ENCODE measurements around the gene CAPZB.

DNA sequence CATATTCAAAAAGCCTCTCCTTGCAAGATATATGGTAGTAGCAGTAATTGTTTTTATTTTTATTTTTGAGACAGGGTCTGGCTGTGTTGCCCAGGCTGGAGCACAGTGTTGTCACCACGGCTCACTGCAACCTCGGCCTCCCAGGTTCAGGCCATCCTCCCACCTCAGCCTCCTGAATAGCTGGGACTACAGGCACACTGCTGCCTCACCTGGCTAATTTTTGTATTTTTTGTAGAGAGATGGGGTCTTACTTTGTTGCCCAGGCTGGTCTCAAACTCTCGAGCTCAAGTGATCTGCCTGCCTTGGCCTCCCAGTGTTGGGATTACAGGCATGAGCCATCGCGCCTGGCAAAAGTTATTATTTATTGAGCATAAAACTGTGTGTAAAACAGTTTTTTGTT is 134.8 kb downstream of the CAPZB start:
- TF ChIP-seq, protein P1, sequence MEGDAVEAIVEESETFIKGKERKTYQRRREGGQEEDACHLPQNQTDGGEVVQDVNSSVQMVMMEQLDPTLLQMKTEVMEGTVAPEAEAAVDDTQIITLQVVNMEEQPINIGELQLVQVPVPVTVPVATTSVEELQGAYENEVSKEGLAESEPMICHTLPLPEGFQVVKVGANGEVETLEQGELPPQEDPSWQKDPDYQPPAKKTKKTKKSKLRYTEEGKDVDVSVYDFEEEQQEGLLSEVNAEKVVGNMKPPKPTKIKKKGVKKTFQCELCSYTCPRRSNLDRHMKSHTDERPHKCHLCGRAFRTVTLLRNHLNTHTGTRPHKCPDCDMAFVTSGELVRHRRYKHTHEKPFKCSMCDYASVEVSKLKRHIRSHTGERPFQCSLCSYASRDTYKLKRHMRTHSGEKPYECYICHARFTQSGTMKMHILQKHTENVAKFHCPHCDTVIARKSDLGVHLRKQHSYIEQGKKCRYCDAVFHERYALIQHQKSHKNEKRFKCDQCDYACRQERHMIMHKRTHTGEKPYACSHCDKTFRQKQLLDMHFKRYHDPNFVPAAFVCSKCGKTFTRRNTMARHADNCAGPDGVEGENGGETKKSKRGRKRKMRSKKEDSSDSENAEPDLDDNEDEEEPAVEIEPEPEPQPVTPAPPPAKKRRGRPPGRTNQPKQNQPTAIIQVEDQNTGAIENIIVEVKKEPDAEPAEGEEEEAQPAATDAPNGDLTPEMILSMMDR (conservative IDR thresholded peaks at IDR 0.05; ENCODE audit: low read depth, low read length) = no peak
- no peak for TF ChIP-seq POLR2A (IDR thresholded peaks at IDR 0.05; ENCODE audit: low read depth, low read length)
- no peak for TF ChIP-seq RCOR1 (IDR thresholded peaks at IDR 0.05; ENCODE audit: insufficient replicate concordance, low read length)
- no peak for TF ChIP-seq RAD21 (IDR thresholded peaks at IDR 0.05; ENCODE audit: low read length)
